HEK293 (cell line): ENCODE results near the gene CD8B.
"Not testable (repeated sequence)": the region's sequence is repeated elsewhere in the genome, so short reads cannot be mapped to it uniquely, and the experiment has no call there.

ENCODE experiments used
- CTCF ChIA-PET: fragments of 350-600 bp; formaldehyde crosslinking; extraction: SDS; loops from one replicate; lab custom pipeline; 2021; ENCODE audit warnings: antibody characterized with exemption; lab: Yijun Ruan, JAX
- POLR2A ChIA-PET: fragments of 300-600 bp; formaldehyde crosslinking; extraction: SDS; loops from one replicate; lab custom pipeline; 2020; ENCODE audit warnings: antibody characterized with exemption, inconsistent platforms; lab: Yijun Ruan, JAX
- H3K27ac ChIP-seq: fragments of 200-500 bp; sonication (Bioruptor generic); 2 replicates; pipeline ENCODE4 v1.5.1; 2014; ENCODE audit warnings: low read depth, low read length, control low read depth, inconsistent platforms; ENCODE audit errors: extremely low read depth
- H3K36me3 ChIP-seq, 2 experiments: fragments of 200-500 bp in 1 of 2; sonication (Bioruptor generic) in 1 of 2; 1 replicate in 1 of 2; 2 replicates in 1 of 2; pipeline ENCODE4 v1.5.1; 2014 to 2017; ENCODE audit warnings: inconsistent platforms in 2 of 2, low read length in 2 of 2; ENCODE audit not compliant: control insufficient read depth in 2 of 2, insufficient read depth in 1 of 2
- H3K4me1 ChIP-seq: fragments of 200-500 bp; sonication (Bioruptor generic); 2 replicates; pipeline ENCODE4 v1.5.1; 2014; ENCODE audit warnings: mild to moderate bottlenecking, low read length, inconsistent platforms; ENCODE audit not compliant: control insufficient read depth, insufficient read depth
- H3K4me3 ChIP-seq: 2 replicates; pipeline ENCODE4 v1.5.1; 2011; ENCODE audit warnings: low read depth, mild to moderate bottlenecking, control low read depth, low read length, moderate library complexity
- H3K9me3 ChIP-seq: fragments of 200-500 bp; sonication (Bioruptor generic); 2 replicates; pipeline ENCODE4 v1.5.1; 2014; ENCODE audit warnings: low read depth, low read length, inconsistent platforms; ENCODE audit not compliant: control insufficient read depth, insufficient read depth

The CD8B gene

DNA sequence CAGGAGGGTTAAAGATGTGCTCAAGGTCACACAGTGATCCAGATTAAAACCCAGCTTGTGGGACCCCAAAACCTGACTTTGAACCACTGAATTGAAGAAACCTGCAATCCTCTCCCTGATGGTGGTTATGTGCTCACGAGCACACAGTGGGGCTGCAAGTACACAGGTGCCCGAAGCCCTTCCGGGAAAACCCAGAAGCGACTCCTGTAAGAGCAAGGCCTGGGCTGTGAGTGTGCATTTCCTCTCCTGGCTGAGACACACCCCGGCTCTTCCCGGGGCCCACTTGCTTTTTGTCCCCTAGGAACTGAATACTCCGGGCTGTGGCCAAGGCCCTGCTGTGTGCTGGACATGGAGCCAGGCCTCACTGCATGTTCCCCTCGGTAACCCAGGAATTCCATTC lies 1.1 kb downstream of the CD8B start:
- H3K9me3 ChIP-seq, H3K4me3 ChIP-seq, H3K4me1 ChIP-seq, H3K27ac ChIP-seq, POLR2A ChIA-PET, H3K36me3 ChIP-seq, CTCF ChIA-PET: not testable (repeated sequence)

DNA sequence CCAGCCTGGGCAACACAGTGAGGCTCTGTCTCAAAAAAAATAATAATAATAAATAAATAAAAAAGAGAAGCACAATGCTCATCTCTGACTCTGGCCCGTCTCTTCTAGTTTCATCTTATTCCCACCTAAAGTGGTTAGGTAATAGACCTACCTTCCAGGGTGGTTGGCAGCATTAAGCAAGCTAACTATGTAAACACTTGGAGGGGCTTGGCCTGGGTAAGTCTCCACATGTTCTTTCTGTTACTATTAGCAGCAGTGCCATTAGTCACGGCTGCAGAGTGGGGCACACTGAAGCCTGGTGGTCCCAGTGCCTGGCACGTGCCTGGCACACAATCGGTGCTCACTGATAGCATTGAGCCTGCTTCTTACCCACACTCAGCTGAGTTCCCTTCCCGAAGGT lies 4.0 kb downstream of the CD8B start:
- H3K4me1 ChIP-seq, H3K4me3 ChIP-seq, H3K27ac ChIP-seq, CTCF ChIA-PET, H3K9me3 ChIP-seq, POLR2A ChIA-PET, H3K36me3 ChIP-seq: not testable (repeated sequence)

DNA sequence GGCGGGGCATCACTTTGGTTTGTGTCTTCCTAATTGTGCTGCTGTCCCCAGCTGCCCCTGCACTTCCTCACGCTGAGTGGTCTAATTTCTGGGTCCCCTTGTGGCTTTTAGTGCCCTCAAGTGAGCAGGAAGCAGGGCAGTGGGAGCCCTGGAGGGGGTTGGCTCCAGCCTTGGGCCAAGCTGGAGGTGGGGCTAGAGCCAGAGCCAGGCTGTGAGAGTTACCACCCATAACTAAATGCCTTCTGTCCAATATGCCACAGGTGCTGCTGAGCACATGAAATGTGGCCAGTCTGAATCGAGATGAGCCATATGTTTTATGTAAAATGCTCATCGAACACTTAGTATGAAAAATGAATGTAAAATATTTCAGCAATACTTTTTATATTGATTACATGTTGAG lies 5.2 kb downstream of the CD8B start:
- H3K4me3 ChIP-seq, H3K27ac ChIP-seq, POLR2A ChIA-PET, H3K4me1 ChIP-seq, H3K9me3 ChIP-seq, CTCF ChIA-PET, H3K36me3 ChIP-seq: not testable (repeated sequence)

DNA sequence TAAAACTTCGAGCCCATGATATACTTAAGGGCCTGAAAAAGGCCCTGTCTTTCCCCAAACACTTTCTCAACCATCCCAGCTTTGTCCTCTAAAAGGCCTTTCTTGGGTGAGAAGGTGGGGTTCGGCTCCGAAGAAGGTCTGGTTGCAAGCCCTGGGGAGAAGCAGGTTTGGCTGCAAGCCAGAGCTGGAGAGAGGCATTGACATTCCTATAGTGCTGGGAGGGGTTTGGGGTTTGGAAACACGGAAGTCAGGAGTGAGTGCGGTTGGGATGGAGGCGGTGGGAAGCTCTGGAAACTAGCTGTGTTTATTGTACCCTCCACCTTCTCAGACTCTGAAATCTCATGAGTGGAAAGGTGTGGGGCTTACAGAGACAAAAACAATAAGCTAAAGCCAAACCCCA lies 5.7 kb downstream of the CD8B start:
- H3K36me3 ChIP-seq, H3K9me3 ChIP-seq, CTCF ChIA-PET, POLR2A ChIA-PET, H3K27ac ChIP-seq, H3K4me1 ChIP-seq, H3K4me3 ChIP-seq: not testable (repeated sequence)

DNA sequence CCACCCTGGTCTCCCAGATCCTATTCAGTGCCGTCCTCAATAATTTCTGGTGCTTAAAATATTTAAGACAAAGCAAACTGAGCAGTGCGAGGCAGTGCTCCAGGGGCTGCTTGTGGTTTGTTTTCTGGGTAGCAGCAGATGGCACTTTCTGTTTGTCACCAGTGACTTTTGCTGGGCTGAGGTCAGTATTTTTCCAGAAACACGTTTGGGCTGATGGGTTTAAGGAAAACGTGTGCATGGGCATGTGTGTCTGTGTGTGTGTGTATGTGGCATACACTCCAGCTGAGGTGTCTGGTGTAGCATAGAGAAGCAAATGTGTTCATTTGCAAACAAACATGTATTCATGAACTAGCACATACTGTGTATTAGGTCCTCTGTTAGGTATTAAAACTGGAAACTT lies 10.1 kb downstream of the CD8B start:
- H3K27ac ChIP-seq, POLR2A ChIA-PET, H3K4me1 ChIP-seq, H3K4me3 ChIP-seq, CTCF ChIA-PET, H3K9me3 ChIP-seq, H3K36me3 ChIP-seq: not testable (repeated sequence)

DNA sequence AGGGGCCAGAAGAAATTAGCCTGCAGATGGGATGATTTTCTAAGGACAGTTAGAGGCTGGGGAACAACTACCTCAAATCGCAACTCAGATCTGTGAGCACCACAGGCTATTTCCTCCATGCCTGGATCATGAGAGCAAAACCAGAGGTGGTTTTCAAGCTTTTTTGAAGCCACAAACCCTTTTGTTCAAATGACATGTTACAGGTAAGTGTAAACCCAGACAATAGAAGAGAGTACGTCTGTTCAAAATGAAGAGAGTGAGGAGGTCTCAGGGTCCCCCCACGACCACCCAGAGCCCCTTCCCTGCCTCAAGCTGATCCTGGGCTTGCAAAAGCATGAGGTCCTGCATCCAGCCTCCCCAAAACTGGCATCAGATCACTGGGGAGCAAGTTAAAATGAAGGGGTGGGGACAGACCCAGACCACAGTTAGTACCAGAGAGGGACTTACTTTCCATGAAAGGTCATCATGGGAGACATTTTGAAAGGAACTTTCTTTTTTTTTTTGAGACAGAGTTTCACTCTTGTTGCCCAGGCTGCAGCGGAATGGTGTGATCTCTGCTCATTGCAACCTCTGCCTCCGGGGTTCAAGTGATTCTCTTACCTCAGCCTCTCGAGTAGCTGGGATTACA lies 19.0 kb downstream of the CD8B start:
- H3K36me3 ChIP-seq, H3K4me3 ChIP-seq, H3K27ac ChIP-seq, CTCF ChIA-PET, H3K9me3 ChIP-seq, H3K4me1 ChIP-seq, POLR2A ChIA-PET: not testable (repeated sequence)

DNA sequence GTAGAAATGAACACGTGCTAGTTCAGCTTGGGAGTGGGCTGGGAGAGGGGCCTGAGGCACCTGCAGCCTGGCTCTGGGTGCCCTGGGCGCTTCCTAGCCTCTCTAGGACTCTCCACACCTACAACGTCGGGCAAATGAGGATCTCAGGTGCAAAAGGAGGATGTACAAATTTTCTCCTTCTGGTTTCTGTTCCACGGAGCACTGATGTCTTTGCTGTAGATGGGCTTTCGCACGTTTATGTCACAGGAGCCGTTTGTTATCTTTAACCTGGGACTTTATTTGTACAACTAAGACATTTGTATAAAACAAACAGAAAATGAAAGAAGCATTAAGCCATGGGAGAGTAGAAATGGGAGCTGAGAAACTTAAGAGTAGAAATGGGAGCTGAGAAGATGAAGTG lies 20.4 kb downstream of the CD8B start:
- H3K4me3 ChIP-seq, CTCF ChIA-PET, POLR2A ChIA-PET, H3K27ac ChIP-seq, H3K36me3 ChIP-seq, H3K4me1 ChIP-seq, H3K9me3 ChIP-seq: not testable (repeated sequence)

DNA sequence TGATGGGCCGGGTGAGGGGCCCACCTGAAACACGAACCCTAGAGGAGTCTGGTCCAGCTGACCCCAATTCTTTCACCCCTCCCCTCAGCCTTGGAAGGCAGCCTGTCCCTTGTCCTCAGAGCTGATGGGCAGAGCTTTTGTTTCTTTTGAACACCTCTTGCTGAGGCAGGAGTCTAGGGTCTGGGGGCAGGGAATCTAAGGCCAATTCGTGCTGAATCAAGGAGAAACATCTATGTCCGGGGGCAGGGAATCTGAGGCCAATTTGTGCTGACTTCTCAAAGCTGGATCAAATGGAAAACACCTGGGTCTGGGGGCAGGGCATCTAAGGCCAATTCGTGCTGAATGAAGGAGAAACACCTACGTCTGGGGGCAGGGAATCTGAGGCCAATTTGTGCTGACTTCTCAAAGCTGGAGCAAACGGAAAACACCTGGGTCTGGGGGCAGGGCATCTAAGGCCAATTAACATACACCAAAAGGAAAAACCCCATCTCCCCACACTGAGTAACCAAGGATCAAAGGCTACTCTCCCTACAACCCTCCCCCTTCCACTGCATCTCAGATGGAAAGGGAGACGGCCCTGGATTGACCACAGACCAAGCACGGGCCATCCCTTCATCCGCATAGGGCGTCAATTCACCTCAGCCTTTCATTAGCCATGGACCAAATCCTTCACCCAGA lies 21.7 kb downstream of the CD8B start:
- POLR2A ChIA-PET, H3K9me3 ChIP-seq, H3K36me3 ChIP-seq, H3K4me1 ChIP-seq, H3K4me3 ChIP-seq, H3K27ac ChIP-seq, CTCF ChIA-PET: not testable (repeated sequence)

DNA sequence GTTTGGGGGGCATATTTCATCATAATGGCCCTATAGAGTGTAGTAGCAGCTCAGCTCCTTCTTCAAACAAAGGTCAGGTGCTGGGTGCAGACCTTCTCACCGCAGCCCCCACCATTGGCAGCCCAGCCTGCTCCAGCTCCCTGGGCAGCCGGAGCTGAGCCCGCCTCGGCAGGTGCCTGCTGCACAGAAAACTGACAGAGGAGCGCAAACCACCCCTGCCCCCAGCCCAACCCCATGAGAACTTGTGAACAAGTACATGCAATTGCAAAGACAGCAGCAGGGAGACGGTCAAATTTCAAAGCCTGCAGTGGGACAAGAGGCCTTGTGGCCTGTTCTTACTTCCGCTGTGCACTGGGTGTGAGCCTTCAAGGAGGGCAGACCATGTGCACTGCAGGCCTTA lies 22.2 kb downstream of the CD8B start:
- POLR2A ChIA-PET, H3K4me3 ChIP-seq, H3K9me3 ChIP-seq, CTCF ChIA-PET, H3K36me3 ChIP-seq, H3K4me1 ChIP-seq, H3K27ac ChIP-seq: not testable (repeated sequence)

DNA sequence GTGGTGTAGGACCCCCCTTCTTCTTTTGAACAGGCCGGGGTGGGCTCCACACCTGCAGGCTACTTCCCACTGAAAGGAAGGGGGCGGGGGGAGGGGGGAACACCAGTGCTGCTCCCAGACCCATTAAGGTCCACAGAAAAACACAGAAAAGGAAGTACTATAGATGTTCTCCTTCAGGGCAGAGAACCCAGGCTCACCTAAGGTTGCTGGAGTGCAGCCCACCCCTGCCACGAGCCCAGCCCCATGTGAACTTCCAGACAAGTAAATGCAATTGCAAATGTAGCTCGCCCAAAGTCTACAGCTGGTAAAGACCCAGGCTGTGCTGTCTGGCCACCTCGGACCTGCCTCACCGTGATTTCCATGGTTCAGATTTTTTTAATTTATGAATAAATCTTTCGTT lies 24.0 kb downstream of the CD8B start:
- H3K9me3 ChIP-seq, H3K36me3 ChIP-seq, H3K4me3 ChIP-seq, POLR2A ChIA-PET, H3K27ac ChIP-seq, CTCF ChIA-PET, H3K4me1 ChIP-seq: not testable (repeated sequence)

DNA sequence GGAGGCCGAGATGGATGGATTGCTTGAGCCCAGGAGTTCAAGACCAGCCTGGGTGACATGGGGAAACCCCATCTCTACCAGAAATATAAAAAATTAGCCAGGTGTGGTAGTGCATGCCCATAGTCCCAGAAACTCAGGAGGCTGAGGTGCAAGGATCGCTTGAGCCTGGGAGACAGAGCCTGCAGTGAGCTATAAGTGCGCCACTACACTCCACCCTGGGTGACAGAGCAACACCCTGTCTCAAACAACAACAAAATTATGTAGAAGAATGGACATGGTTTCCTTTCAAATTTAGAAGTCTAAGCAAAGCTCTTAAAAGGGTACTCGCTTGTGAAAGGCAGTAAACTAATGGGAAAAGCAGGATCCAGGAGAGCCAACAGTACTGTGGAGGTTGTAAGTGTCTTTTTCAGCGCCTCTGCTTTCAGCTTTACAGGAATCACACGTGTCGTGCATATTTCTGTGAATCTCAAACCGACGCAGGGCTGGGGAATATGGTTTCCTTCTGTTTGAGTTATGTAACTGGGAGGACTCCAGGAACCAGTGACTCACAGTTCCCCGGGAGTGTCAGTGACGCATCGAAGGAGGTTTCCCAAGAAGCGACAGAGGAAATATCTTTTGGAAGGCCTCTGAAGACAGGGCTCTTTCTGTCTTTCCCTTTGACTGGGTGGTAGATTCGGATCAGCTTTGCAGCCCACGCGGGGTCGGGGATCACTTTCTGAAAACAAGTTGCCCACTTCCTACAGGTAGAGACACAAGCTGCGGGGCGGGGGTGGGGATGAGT lies 24.6 kb downstream of the CD8B start:
- H3K27ac ChIP-seq, H3K36me3 ChIP-seq, H3K9me3 ChIP-seq, POLR2A ChIA-PET, H3K4me3 ChIP-seq, H3K4me1 ChIP-seq, CTCF ChIA-PET: not testable (repeated sequence)
